Hepatocyte (in vitro differentiated cells): ENCODE results near the gene MEGF8.

Experiments
- CTCF ChIP-seq: fragments of 200-600 bp; sonication (generic); IDR thresholded peaks from 2 replicates; pipeline ENCODE4 v1.5.1; 2016; ENCODE audit warnings: antibody characterized with exemption, mild to moderate bottlenecking; ENCODE audit not compliant: poor library complexity
- EZH2 ChIP-seq: fragments of 200-600 bp; sonication (generic); IDR thresholded peaks from 2 replicates; pipeline ENCODE4 v1.6.1; 2016; ENCODE audit warnings: antibody characterized with exemption, mild to moderate bottlenecking, borderline replicate concordance

- no peak for TF ChIP-seq EZH2
- no peak for TF ChIP-seq CTCF
Measured at GRCh38 chr19:42322305-42322704, 3.1 kb upstream of the MEGF8 start.
